Subcutaneous adipose tissue (tissue), 4 donors: ENCODE measurements around the gene PAM. TPM values are rescaled to one million over a fixed set of nuclear protein-coding genes. Genes with fewer than 3 reads are reported as not detected.

Experiments used
- CTCF ChIP-seq: fragments of 450-650 bp; IDR thresholded peaks from one replicate; pipeline ENCODE4 v1.5.1; 2016; ENCODE audit warnings: low read depth, mild to moderate bottlenecking, control low read depth, antibody characterized with exemption, moderate library complexity
- total RNA-seq, 4 donors: library from RNA; depleted of rRNA; stranded (reverse); fragments of >200 nt; gene quantifications; one replicate each; pipeline ENCODE4 v1.1.0, GENCODE V29; 2016

Gene PAM
- 100 to 1,000 TPM; 142 to 289 (median 225) TPM for total RNA-seq

GRCh38 chr5:102754767-102755431 lies at the start of gene PAM:
TSS of gene PAM (plus strand) at chr5:102755305. CDS start at chr5:102866196, 110,891 bp downstream.
- no peak for TF ChIP-seq CTCF

- TF ChIP-seq CTCF, result no peak
These were observed 43.4 kb upstream of the PAM start for GRCh38 chr5:102711525-102712385.

GRCh38 chr5:102713278-102713677 lies 41.8 kb upstream of the PAM start:
- no peak for TF ChIP-seq CTCF

GRCh38 chr5:102713682-102714231 lies 41.3 kb upstream of the PAM start:
- TF ChIP-seq CTCF, result no peak

- no peak for TF ChIP-seq CTCF
These were observed 39.9 kb upstream of the PAM start for GRCh38 chr5:102715082-102715807.

- TF ChIP-seq CTCF, result no peak
These were observed 39.1 kb upstream of the PAM start for GRCh38 chr5:102716017-102716416.
